ENCODE results near the gene HS6ST2. TPM values are rescaled to one million over a fixed set of nuclear protein-coding genes. Genes with fewer than 3 reads are reported as not detected.

HS6ST2 gene
- total RNA-seq, 1 donor from 2014 or later, result 0.19 TPM

Other genes starting within 250 kb of the HS6ST2 start
- not detected for gene USP26, start 138.5 kb upstream of the HS6ST2 start, total RNA-seq

Data from mesenteric fat pad (tissue), 1 donor.